CD14-positive monocyte (primary cell): ENCODE data around the gene FRMD4A. TPM values are rescaled to one million over a fixed set of nuclear protein-coding genes. Genes with fewer than 3 reads are reported as not detected.

ENCODE experiments used
- DNase-seq, 3 donors: peaks; one replicate each; pipeline ENCODE4 v3.0.0-alpha.2; 2011 to 2022
- H2AFZ ChIP-seq: 2 replicates; pipeline ENCODE4 v1.6.0; 2012; ENCODE audit warnings: mild to moderate bottlenecking, low read depth, low read length, inconsistent platforms; ENCODE audit not compliant: insufficient read depth, poor library complexity, severe bottlenecking
- H3K27ac ChIP-seq, 2 donors: 1 replicate in 1 of 2; 2 replicates in 1 of 2; pipeline ENCODE4 v1.5.1; 2012 to 2013; ENCODE audit warnings: low read length in 2 of 2, control low read depth in 1 of 2, inconsistent platforms in 1 of 2, low read depth in 1 of 2, mild to moderate bottlenecking in 1 of 2
- H3K27me3 ChIP-seq, 2 donors: one replicate each; pipeline versions ENCODE4 v1.6.0 to v1.6.1; 2011 to 2013; ENCODE audit warnings: low read length in 2 of 2; ENCODE audit not compliant: control insufficient read depth in 2 of 2, insufficient read depth in 2 of 2
- H3K36me3 ChIP-seq, 2 donors: replicated peaks in 1 of 2; 1 replicate in 1 of 2; 2 replicates in 1 of 2; pipeline versions ENCODE4 v1.5.1 to v1.6.1; 2012 to 2013; ENCODE audit warnings: low read length in 2 of 2, control low read depth in 1 of 2, inconsistent platforms in 1 of 2, mild to moderate bottlenecking in 1 of 2; ENCODE audit not compliant: insufficient read depth in 2 of 2, control insufficient read depth in 1 of 2
- H3K4me1 ChIP-seq, 2 donors: 1 replicate in 1 of 2; 2 replicates in 1 of 2; pipeline versions ENCODE4 v1.5.1 to v1.6.1; 2012 to 2013; ENCODE audit warnings: low read length in 2 of 2, control low read depth in 1 of 2, inconsistent platforms in 1 of 2, mild to moderate bottlenecking in 1 of 2, moderate library complexity in 1 of 2; ENCODE audit not compliant: insufficient read depth in 2 of 2, control insufficient read depth in 1 of 2
- H3K4me2 ChIP-seq: replicated peaks from 2 replicates; pipeline ENCODE3; 2012; ENCODE audit warnings: low read length, moderate library complexity, mild to moderate bottlenecking; ENCODE audit not compliant: poor library complexity, severe bottlenecking; ENCODE audit errors: extremely low read depth
- H3K4me3 ChIP-seq, 3 experiments: fragments of 200-600 bp in 1 of 3; sonication (generic) in 1 of 3; replicated peaks in 1 of 3; 1 replicate in 2 of 3; 2 replicates in 1 of 3; pipeline ENCODE4 v1.5.1; 2011 to 2013; ENCODE audit warnings: low read length in 3 of 3, mild to moderate bottlenecking in 3 of 3, control low read depth in 2 of 3, low read depth in 2 of 3, inconsistent platforms in 1 of 3, moderate library complexity in 1 of 3
- H3K79me2 ChIP-seq: 2 replicates; pipeline ENCODE4 v1.6.0; 2012; ENCODE audit warnings: mild to moderate bottlenecking, control low read depth, inconsistent platforms, low read length, moderate library complexity; ENCODE audit not compliant: insufficient read depth
- H3K9ac ChIP-seq: 2 replicates; pipeline ENCODE4 v1.6.0; 2017; ENCODE audit warnings: low read length, mild to moderate bottlenecking; ENCODE audit not compliant: insufficient read depth, poor library complexity, severe bottlenecking
- H3K9me3 ChIP-seq, 2 donors: replicated peaks in 1 of 2; 1 replicate in 1 of 2; 2 replicates in 1 of 2; pipeline versions ENCODE4 v1.5.1 to v1.6.1; 2012 to 2013; ENCODE audit warnings: low read length in 2 of 2, control low read depth in 1 of 2; ENCODE audit not compliant: control insufficient read depth in 1 of 2, insufficient read depth in 1 of 2
- H4K20me1 ChIP-seq: 2 replicates; pipeline ENCODE4 v1.6.0; 2012; ENCODE audit warnings: mild to moderate bottlenecking, low read length, control low read depth, moderate library complexity; ENCODE audit not compliant: insufficient read depth
- H3K27ac Mint-ChIP-seq, 7 donors: one replicate each; pipeline ENCODE4 v1.8.0; 2020; ENCODE audit warnings: mild to moderate bottlenecking in 7 of 7, mixed read lengths in 7 of 7, moderate library complexity in 6 of 7, inconsistent platforms in 2 of 7
- H3K27me3 Mint-ChIP-seq, 3 donors: one replicate each; pipeline ENCODE4 v1.8.0; 2021 to 2022; ENCODE audit warnings: low read depth in 3 of 3, mild to moderate bottlenecking in 3 of 3, mixed read lengths in 3 of 3, moderate library complexity in 3 of 3, inconsistent platforms in 1 of 3
- H3K36me3 Mint-ChIP-seq, 2 donors: one replicate each; pipeline ENCODE4 v1.8.0; 2020; ENCODE audit warnings: mixed read lengths in 2 of 2, inconsistent platforms in 1 of 2, mild to moderate bottlenecking in 1 of 2
- H3K4me1 Mint-ChIP-seq: one replicate; pipeline ENCODE4 v1.8.0; 2020; ENCODE audit warnings: mild to moderate bottlenecking, mixed read lengths
- H3K4me3 Mint-ChIP-seq, 2 donors: one replicate each; pipeline ENCODE4 v1.8.0; 2020; ENCODE audit warnings: mild to moderate bottlenecking in 2 of 2, mixed read lengths in 2 of 2, moderate library complexity in 1 of 2
- H3K9me3 Mint-ChIP-seq, 7 donors: one replicate each; pipeline ENCODE4 v1.8.0; 2020 to 2022; ENCODE audit warnings: mixed read lengths in 7 of 7, mild to moderate bottlenecking in 6 of 7, moderate library complexity in 6 of 7, inconsistent platforms in 2 of 7
- WGBS: methylation state at CpG from one replicate; pipeline ENCODE4 v1.1.5; 2013; ENCODE audit warnings: missing lambda C conversion rate; ENCODE audit not compliant: insufficient coverage; 5-methylcytosine and 5-hydroxymethylcytosine counted together
- intact Hi-C, 2 donors: fragments of 100-400 bp; cut with micrococcal nuclease; formaldehyde crosslinking; loops; one replicate each; pipeline versions ENCODE4 v1.15.0 to v1.15.1; 2023
- polyA plus RNA-seq, 3 donors: library from polyadenylated mRNA; depleted of rRNA in 1 of 3; unstranded in 2 of 3; stranded (reverse) in 1 of 3; fragments of 300-500 nt in 2 of 3; fragments of >200 nt in 1 of 3; fragmentation: Illumina TruSeq in 2 of 3; gene quantifications; 1 replicate in 2 of 3; 2 replicates in 1 of 3; pipeline ENCODE4 v1.2.3, GENCODE V29; 2012 to 2021
- TF ChIP-seq, protein P1 (sequence below): fragments of 200-600 bp; IDR thresholded peaks from one replicate; pipeline ENCODE4 v1.8.0; 2022; ENCODE audit warnings: antibody characterized with exemption, mild to moderate bottlenecking

The FRMD4A gene
- polyA plus RNA-seq, 3 donors, result 0.12 TPM; not detected in 2

DNA sequence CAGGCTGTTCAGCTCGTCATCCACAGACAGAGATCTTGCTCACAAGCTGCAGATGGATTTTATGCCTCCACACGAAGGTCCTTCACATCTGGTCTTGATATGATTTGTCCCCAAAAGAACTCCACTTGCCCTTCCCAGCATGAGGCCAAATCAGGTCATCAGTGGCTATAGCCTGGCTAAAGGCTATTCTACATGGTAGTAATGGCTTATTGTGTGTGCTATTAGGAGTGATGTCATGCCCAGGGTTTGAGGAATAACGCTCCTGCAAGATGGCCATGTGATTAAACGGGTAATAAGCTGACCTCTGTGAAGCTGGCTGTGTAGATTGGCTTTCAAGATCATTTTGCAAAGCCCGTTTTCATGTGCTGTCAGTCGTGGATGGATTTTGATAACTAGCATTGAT, 313.8 kb downstream of the FRMD4A start:
- DNase-seq, result no peak

DNA sequence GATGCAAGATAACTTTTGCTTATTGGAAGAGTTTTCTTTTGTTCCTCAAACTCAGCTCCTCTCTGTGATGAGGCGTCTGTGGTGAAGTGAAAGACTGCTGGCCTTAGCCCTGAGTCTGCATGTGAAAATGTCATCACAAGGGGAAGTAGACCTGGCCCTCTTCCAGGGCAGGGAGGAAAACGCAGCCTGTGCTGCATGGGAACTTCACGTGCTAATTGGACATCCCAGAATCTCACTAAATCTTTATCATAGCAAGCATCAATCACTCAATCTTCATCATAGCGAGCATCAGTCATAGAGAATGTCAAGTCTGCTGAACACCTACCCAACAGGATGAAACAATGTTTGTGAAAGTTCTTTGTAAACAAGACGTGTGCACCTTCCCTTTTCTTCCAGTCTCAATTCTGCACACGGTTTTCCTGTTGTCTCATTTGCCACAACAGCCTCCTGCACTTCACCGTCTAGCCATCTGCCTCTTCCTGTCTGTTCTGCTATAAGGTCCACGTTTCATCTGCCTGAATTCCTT, 314.6 kb downstream of the FRMD4A start:
- TF ChIP-seq, protein P1, sequence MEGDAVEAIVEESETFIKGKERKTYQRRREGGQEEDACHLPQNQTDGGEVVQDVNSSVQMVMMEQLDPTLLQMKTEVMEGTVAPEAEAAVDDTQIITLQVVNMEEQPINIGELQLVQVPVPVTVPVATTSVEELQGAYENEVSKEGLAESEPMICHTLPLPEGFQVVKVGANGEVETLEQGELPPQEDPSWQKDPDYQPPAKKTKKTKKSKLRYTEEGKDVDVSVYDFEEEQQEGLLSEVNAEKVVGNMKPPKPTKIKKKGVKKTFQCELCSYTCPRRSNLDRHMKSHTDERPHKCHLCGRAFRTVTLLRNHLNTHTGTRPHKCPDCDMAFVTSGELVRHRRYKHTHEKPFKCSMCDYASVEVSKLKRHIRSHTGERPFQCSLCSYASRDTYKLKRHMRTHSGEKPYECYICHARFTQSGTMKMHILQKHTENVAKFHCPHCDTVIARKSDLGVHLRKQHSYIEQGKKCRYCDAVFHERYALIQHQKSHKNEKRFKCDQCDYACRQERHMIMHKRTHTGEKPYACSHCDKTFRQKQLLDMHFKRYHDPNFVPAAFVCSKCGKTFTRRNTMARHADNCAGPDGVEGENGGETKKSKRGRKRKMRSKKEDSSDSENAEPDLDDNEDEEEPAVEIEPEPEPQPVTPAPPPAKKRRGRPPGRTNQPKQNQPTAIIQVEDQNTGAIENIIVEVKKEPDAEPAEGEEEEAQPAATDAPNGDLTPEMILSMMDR, result no peak
- Histone ChIP-seq H3K9ac (no peak overlapping the region), H3K27ac (no peak overlapping the region), H3K4me2 (no peak overlapping the region), H3K4me3 (no peak overlapping the region), H4K20me1 (no peaks in the 10 kb centered on the region), H3K79me2 (no peaks in the 10 kb centered on the region), H2AFZ (no peak overlapping the region), H3K9me3 (peaks cover 0 to 6% of the 10 kb centered on the region in 2 donors), H3K4me1 (peaks cover 7 to 10% of the 10 kb centered on the region in 2 donors), H3K27me3 (peaks cover 0 to 9% of the 10 kb centered on the region in 2 donors), H3K36me3 (no peaks in the 10 kb centered on the region)
- peak overlapping the region in 1 of 2 donors; percentile 75 for H3K4me3 Mint-ChIP-seq
- no peaks in the 10 kb centered on the region for H3K36me3 Mint-ChIP-seq
- WGBS, result 10% methylated on average over 6 of the region's 8 CpGs
- peaks cover 4 to 16% (median 11%) of the 10 kb centered on the region in 7 donors for H3K9me3 Mint-ChIP-seq
- intact Hi-C loops, result no loop called here
- peaks cover 14% of the 10 kb centered on the region for H3K4me1 Mint-ChIP-seq
- peaks cover 7 to 16% (median 7%) of the 10 kb centered on the region in 3 donors for H3K27me3 Mint-ChIP-seq
- peak; percentile 34 to 70 (median 59) for DNase-seq
- H3K27ac Mint-ChIP-seq, result peak overlapping the region in 3 of 7 donors; percentile 16 to 84 (median 48)

More for the DNA sequence above, 313.8 kb downstream of the FRMD4A start:
- Mint-ChIP-seq H3K27me3 (peaks cover 6 to 10% (median 6%) of the 10 kb centered on the region in 3 donors), H3K36me3 (no peaks in the 10 kb centered on the region), H3K4me1 (peaks cover 14% of the 10 kb centered on the region), H3K27ac (no peak overlapping the region), H3K4me3 (no peak overlapping the region), H3K9me3 (peaks cover 4 to 16% (median 11%) of the 10 kb centered on the region in 7 donors)
- intact Hi-C loops, result no loop called here
- 96% methylated on average over 5 of the region's 6 CpGs for WGBS
- no peaks in the 10 kb centered on the region for H4K20me1 ChIP-seq
- no peak overlapping the region for H3K27ac ChIP-seq
- TF ChIP-seq, protein P1, result no peak
- H2AFZ ChIP-seq, result no peak overlapping the region
- H3K9me3 ChIP-seq, result peaks cover 0 to 6% of the 10 kb centered on the region in 2 donors
- no peaks in the 10 kb centered on the region for H3K79me2 ChIP-seq
- no peak overlapping the region for H3K4me2 ChIP-seq
- H3K4me1 ChIP-seq, result peaks cover 7 to 10% of the 10 kb centered on the region in 2 donors
- H3K36me3 ChIP-seq, result no peaks in the 10 kb centered on the region
- H3K9ac ChIP-seq, result no peak overlapping the region
- peaks cover 0 to 4% of the 10 kb centered on the region in 2 donors for H3K27me3 ChIP-seq
- no peak overlapping the region for H3K4me3 ChIP-seq
